ENCODE measurements around the gene CFTR.

- TF ChIP-seq CTCF (conservative IDR thresholded peaks at IDR 0.05; ENCODE audit: low read depth, low read length), result no peak
- no peak for TF ChIP-seq EZH2 (IDR thresholded peaks at IDR 0.05; ENCODE audit: borderline replicate concordance, low read depth, low read length, poor library complexity, severe bottlenecking)
Observed at GRCh38 chr7:117645481-117646165, 165.8 kb downstream of the CFTR start.

All from A673 (cell line).